K562 (cell line): Measurements from ENCODE around the gene SPDYE4. TPM values are rescaled to one million over a fixed set of nuclear protein-coding genes. Genes with fewer than 3 reads are reported as not detected.

Experiments used
- MXI1 ChIP-seq: IDR thresholded peaks from 2 replicates; pipeline ENCODE4 v1.6.1; 2011; ENCODE audit warnings: low read depth, mild to moderate bottlenecking, improper control_type of control experiment, low read length
- SOX6 ChIP-seq: fragments of 450-650 bp; IDR thresholded peaks from 2 replicates; pipeline ENCODE4 v1.6.1; 2014; ENCODE audit warnings: mild to moderate bottlenecking
- TEAD4 ChIP-seq, 2 experiments: sonication (generic) in 1 of 2; formaldehyde crosslinking in 1 of 2; IDR thresholded peaks; 2 replicates each; pipeline versions ENCODE4 v1.6.1 to v1.8.0; 2012 to 2022; ENCODE audit warnings: borderline replicate concordance in 1 of 2, inconsistent platforms in 1 of 2, low read length in 1 of 2, mild to moderate bottlenecking in 1 of 2, missing genetic modification reagents in 1 of 2
- polyA plus RNA-seq, 8 experiments: library from polyadenylated mRNA; depleted of rRNA in 4 of 8; stranded (reverse) in 5 of 8; unstranded in 3 of 8; fragments of >200 nt; fragmentation: Nextera tagmentation in 2 of 8; fragmentation: Illumina TruSeq in 1 of 8; extraction: Ambion mirVana in 2 of 8; extraction: Trizol in 1 of 8; gene quantifications; 2 replicates each; pipeline versions ENCODE4 v1.2.1 to v1.2.3, GENCODE V29; 2011 to 2014; ENCODE audit warnings: inconsistent platforms in 1 of 8, missing spikeins in 1 of 8
- total RNA-seq, 7 experiments: library from RNA; depleted of rRNA in 6 of 7; stranded (reverse); fragments of >200 nt in 6 of 7; fragmentation: Illumina TruSeq in 2 of 7; extraction: Trizol in 2 of 7; gene quantifications; 2 replicates each; pipeline versions ENCODE4 v1.2.1 to v1.2.3, GENCODE V29; 2011 to 2021; ENCODE audit warnings: low replicate concordance in 1 of 7
- TF ChIP-seq, protein P1 (sequence below): fragments of 200-800 bp; sonication (Bioruptor generic); IDR thresholded peaks from 2 replicates; pipeline ENCODE4 v1.6.1; 2016; ENCODE audit warnings: missing genetic modification characterization, missing compliant biosample characterization

SPDYE4 gene
- total and polyA plus RNA-seq, 9 of the 15 experiments (the other 6 are each of a cell fraction or from before 2014, with no cell fraction given) = not detected

- TF ChIP-seq, protein P1, sequence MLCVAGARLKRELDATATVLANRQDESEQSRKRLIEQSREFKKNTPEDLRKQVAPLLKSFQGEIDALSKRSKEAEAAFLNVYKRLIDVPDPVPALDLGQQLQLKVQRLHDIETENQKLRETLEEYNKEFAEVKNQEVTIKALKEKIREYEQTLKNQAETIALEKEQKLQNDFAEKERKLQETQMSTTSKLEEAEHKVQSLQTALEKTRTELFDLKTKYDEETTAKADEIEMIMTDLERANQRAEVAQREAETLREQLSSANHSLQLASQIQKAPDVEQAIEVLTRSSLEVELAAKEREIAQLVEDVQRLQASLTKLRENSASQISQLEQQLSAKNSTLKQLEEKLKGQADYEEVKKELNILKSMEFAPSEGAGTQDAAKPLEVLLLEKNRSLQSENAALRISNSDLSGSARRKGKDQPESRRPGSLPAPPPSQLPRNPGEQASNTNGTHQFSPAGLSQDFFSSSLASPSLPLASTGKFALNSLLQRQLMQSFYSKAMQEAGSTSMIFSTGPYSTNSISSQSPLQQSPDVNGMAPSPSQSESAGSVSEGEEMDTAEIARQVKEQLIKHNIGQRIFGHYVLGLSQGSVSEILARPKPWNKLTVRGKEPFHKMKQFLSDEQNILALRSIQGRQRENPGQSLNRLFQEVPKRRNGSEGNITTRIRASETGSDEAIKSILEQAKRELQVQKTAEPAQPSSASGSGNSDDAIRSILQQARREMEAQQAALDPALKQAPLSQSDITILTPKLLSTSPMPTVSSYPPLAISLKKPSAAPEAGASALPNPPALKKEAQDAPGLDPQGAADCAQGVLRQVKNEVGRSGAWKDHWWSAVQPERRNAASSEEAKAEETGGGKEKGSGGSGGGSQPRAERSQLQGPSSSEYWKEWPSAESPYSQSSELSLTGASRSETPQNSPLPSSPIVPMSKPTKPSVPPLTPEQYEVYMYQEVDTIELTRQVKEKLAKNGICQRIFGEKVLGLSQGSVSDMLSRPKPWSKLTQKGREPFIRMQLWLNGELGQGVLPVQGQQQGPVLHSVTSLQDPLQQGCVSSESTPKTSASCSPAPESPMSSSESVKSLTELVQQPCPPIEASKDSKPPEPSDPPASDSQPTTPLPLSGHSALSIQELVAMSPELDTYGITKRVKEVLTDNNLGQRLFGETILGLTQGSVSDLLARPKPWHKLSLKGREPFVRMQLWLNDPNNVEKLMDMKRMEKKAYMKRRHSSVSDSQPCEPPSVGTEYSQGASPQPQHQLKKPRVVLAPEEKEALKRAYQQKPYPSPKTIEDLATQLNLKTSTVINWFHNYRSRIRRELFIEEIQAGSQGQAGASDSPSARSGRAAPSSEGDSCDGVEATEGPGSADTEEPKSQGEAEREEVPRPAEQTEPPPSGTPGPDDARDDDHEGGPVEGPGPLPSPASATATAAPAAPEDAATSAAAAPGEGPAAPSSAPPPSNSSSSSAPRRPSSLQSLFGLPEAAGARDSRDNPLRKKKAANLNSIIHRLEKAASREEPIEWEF = no peak
- TF ChIP-seq TEAD4 (IDR thresholded peaks at IDR 0.05; ENCODE audit: low read length) (no peak), TEAD4 (CRISPR knock-in tag; IDR thresholded peaks at IDR 0.05; ENCODE audit: borderline replicate concordance) (no peak), MXI1 (no peak), SOX6 (no peak)
Observed at GRCh38 chr17:8744086-8744785, 14.1 kb downstream of the SPDYE4 start (continued).
